GM19025 (cell line): ENCODE data around the gene BIRC6.
A peak's percentile ranks its signal among the peaks of the same experiment; 100 is the strongest.
"Not testable (repeated sequence)": the region's sequence is repeated elsewhere in the genome, so short reads cannot be mapped to it uniquely, and the experiment has no call there.

Experiments used
- ATAC-seq: cut with Tn5 transposase; IDR thresholded peaks from one replicate; pipeline ENCODE4 v1.9.1; 2021; ENCODE audit warnings: mild to moderate bottlenecking, low read depth, moderate library complexity; ENCODE audit not compliant: unreplicated experiment

The BIRC6 gene

GRCh38 chr2:32498306-32498705 is 141.5 kb downstream of the BIRC6 start:
- no peak for ATAC-seq

GRCh38 chr2:32502941-32503340 is 146.1 kb downstream of the BIRC6 start:
- no peak for ATAC-seq

GRCh38 chr2:32504877-32505478 is 148.2 kb downstream of the BIRC6 start:
- ATAC-seq = no peak

GRCh38 chr2:32506446-32506845 is 149.6 kb downstream of the BIRC6 start:
- ATAC-seq = no peak

GRCh38 chr2:32514946-32515345 is 158.1 kb downstream of the BIRC6 start:
- no peak for ATAC-seq

GRCh38 chr2:32516567-32516966 is 159.7 kb downstream of the BIRC6 start:
- no peak for ATAC-seq

GRCh38 chr2:32522770-32523169 is 165.9 kb downstream of the BIRC6 start:
- no peak for ATAC-seq

GRCh38 chr2:32523686-32524085 is 166.9 kb downstream of the BIRC6 start:
- ATAC-seq = no peak

- ATAC-seq = no peak
Observed at GRCh38 chr2:32532341-32532740, 175.5 kb downstream of the BIRC6 start.

- ATAC-seq = no peak
Observed at GRCh38 chr2:32532961-32533360, 176.1 kb downstream of the BIRC6 start.

- ATAC-seq = no peak
Observed at GRCh38 chr2:32534831-32535230, 178.0 kb downstream of the BIRC6 start.

- no peak for ATAC-seq
Observed at GRCh38 chr2:32538735-32539134, 181.9 kb downstream of the BIRC6 start.

- not testable (repeated sequence) for ATAC-seq
Observed at GRCh38 chr2:32552483-32552882, 195.7 kb downstream of the BIRC6 start.

GRCh38 chr2:32553829-32554432 is 197.1 kb downstream of the BIRC6 start:
- ATAC-seq = peak; percentile 60

GRCh38 chr2:32558492-32558891 is 201.7 kb downstream of the BIRC6 start:
- no peak for ATAC-seq

GRCh38 chr2:32559136-32559535 is 202.3 kb downstream of the BIRC6 start:
- ATAC-seq = no peak

GRCh38 chr2:32562906-32563305 is 206.1 kb downstream of the BIRC6 start:
- ATAC-seq = no peak

- ATAC-seq = no peak
Observed at GRCh38 chr2:32564417-32565035, 207.7 kb downstream of the BIRC6 start.

- ATAC-seq = no peak
Observed at GRCh38 chr2:32565902-32566301, 209.1 kb downstream of the BIRC6 start.

GRCh38 chr2:32572030-32572429 is 215.2 kb downstream of the BIRC6 start:
- no peak for ATAC-seq

- no peak for ATAC-seq
Observed at GRCh38 chr2:32572737-32573136, 215.9 kb downstream of the BIRC6 start.
